NCI-H82 (cell line): ENCODE measurements around the gene APRT.
"Not testable (repeated sequence)": the region's sequence is repeated elsewhere in the genome, so short reads cannot be mapped to it uniquely, and the experiment has no call there.

Experiments
- DNase-seq: peaks from one replicate; lab custom pipeline; 2025; lab: John Stamatoyannopoulos, UW

The APRT gene

GRCh38 chr16:88807626-88808453 is 3.9 kb downstream of the APRT start:
- DNase-seq: no peak

GRCh38 chr16:88807142-88807625 is 4.5 kb downstream of the APRT start:
- no peak for DNase-seq

DNA sequence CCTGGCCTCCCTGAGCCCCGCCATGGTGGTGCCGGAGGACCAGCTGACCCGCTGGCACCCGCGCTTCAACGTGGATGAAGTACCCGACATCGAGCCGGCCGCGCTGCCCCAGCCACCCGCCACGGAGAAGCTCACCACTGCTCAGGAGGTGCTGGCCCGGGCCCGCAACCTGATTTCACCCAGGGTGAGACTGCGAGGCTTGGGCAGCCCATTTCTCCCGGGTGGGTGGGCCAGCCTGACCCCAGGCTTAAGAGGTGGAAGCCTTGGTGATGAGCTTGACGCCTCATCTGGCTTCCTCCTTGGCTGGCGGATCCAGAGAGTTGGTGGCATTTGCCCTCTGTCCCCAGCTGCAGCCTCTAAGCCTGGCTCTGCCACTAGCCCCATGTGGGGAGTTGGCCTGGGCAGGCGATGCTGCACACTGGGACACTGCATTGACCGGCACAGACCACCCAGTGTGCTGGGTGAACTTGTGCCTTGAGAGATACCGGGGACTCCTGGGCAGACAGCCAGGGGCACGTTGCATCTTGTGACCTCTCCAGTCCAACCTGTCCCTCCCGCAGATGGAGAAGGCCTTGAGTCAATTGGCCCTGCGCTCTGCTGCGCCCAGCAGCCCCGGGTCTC is 5.1 kb downstream of the APRT start:
- DNase-seq: no peak

GRCh38 chr16:88805887-88806393 is 5.8 kb downstream of the APRT start:
- no peak for DNase-seq

GRCh38 chr16:88805340-88805715 is 6.4 kb downstream of the APRT start:
- DNase-seq: no peak

DNA sequence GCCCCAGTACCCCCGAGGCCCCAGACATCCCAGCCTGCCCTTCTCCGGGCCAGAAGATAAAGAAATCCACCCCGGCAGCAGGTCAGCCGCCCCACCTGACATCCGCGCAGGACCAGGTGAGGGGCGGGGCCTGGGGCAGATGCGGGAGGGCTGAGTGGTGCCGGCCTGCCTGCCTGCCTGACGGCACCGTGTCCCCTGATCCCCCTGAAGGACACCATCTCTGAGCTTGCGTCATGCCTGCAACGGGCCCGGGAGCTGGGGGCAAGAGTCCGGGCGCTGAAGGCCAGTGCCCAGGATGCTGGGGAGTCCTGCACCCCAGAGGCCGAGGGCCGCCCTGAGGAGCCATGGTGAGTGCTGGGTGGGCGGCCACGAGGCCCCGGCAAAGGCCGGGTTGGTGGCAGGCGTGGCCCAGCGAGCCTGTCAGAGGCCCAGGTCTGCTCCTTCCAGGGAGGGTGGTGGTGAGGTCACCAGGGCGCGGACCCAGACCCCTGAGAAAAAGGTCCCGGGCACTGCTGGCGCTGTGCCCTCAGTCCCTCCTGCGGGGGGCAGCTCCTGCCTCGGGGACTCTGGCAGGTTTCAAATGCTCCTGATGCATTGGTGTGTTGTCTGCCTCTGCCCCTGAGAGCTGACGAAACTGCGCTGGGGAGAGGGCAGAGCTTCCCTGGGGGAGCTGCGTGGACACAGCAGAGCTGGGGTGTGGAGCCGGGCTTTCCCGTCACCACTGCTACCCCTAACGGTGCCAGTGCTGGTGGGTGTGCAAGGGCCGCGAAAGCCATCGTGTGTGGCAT is 7.0 kb downstream of the APRT start:
- DNase-seq: peak; percentile 48

DNA sequence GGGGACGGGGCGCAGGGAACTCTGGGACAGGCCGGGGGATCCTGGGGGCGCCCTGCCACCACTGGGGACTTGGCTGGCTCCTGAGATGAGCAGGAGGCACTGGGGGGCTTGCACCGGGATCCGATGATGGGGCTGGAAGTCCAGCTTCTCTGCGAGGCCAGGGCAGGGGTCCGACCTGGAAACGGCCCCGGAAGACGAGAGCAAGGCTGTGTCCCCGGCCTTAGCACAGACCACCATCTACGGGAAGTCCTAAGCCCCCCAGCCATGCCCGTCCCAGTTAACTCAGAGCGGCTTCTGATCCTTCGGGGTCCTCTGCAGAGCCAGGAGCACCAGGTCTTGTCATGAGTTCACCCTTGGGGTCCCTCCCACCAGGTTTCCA is 7.6 kb downstream of the APRT start:
- no peak for DNase-seq

- DNase-seq: peak; percentile 87
Measured at GRCh38 chr16:88803264-88803987, 8.3 kb downstream of the APRT start, which contains the start of gene CDT1. Gene CDT1, plus strand, starts transcription at chr16:88803789. Its CDS starts 43 bp downstream, at chr16:88803832.

DNA sequence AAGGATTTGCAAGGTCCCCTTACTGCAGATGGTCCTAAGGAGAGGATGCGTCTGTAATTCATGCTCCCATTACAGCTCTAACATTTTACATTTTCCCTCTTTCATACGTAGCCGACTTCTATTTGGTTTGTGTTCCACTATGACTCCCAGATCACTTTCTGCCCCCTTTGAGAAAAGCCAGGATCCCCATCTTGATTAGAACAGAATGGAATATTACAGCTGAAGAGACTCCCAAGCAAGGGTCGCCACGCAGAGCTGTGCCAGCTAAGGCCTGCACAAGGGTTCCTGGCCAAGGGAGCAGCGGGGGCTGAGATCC is 11.5 kb downstream of the APRT start:
- DNase-seq: no peak

- no peak for DNase-seq
Measured at GRCh38 chr16:88799569-88800276, 12.0 kb downstream of the APRT start.

DNA sequence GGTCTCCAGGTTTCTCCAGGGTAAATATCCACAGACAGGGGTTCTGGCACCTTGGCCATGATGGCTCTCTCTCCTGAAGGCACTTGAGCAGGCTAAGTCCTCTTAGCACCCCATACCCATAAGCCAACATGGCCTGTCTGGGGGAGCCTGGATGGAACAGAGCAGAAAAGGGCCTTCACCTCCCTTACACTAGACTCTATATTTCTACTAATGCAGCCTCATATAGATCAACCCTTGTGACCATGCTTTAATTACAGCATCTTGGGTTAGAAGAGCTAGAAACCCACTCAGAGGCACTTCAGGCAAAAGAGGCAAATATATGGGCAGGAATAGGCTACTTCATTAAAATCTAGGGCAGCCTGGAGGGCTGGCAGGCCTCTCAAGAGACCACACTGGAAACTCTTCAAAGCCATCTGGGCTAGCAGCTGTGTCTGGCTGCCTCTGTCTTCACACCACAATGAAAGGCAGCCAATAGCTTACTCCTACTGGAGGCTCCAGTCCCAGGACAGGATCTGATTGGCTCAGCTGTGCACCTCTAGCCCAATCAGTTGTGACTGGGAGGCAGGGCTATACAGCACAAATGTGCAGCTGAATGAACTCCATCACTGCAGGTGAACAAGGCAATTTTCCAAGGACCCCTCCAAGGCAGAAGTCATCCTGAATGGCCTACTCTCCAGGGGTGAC is 12.8 kb downstream of the APRT start:
- DNase-seq: peak; percentile 64

DNA sequence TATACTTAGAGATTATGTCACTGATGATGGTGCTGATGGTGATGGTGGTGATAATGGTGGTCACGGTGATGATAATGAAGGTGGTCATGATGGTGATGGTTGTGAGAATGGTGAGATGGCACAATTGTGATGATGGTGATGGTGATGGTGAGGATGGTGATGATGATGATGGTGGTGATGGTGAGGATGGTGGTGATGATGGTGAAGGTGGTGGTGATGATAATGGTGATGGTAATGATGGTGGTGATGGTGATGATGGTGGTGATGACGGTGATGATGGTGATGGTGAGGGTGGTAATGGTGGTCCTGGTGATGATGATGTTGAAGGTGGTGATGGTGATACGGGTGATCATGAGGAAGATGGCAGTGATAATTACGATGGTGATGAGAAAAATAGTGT is 13.7 kb downstream of the APRT start:
- DNase-seq: no peak

DNA sequence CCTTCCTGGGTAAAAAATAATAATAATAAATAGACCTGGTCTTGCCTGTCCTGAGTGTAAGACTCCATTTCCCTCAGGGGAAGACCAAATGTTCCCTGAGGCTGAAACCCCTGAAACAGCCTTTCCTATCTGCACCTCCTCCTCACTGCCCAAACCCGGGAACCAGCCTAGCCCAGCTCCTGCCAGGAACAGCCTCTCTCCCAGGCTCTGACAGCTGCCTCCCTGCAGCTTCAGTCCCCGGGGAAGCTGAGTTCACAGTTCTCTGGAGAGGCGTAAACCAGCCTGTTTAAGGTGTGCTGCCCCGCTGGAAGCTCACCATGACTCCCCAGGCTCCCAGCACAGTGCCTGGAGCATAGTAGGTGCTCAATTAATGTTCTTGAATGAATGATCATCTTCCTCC is 15.4 kb downstream of the APRT start:
- DNase-seq: no peak

DNA sequence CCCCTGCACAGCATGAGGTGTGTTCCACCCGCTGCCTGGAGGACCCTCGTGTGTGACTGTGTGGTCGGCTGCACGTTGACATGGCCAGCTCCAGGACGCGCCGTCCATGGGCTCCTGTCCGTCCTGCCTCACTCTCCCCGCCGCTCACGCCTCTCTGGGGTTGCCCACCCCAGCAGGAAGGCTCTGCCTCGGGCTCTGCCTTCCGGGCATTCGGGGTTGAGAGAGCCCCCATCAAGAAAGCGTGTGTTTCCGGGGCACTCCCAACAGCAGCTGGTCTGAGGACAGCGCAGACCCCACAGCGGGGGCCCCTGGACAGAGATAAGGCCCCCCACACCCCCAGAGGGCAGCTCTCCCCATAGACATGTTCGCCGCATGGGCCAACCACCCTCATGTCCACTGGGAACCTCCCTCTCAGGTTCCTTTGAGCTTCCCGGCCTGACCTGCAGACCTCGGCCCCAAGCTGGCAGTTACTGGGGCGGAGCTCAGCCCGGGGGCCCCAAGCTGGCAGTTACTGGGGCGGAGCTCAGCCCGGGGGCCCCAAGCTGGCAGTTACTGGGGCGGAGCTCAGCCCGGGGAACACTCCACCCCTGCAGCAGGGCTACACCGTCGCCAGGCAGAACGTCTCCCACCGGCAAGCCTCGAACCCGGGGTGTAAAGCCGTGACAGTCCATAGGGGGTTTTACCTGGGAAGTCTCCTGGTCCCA is 18.3 kb downstream of the APRT start:
- no peak for DNase-seq

DNA sequence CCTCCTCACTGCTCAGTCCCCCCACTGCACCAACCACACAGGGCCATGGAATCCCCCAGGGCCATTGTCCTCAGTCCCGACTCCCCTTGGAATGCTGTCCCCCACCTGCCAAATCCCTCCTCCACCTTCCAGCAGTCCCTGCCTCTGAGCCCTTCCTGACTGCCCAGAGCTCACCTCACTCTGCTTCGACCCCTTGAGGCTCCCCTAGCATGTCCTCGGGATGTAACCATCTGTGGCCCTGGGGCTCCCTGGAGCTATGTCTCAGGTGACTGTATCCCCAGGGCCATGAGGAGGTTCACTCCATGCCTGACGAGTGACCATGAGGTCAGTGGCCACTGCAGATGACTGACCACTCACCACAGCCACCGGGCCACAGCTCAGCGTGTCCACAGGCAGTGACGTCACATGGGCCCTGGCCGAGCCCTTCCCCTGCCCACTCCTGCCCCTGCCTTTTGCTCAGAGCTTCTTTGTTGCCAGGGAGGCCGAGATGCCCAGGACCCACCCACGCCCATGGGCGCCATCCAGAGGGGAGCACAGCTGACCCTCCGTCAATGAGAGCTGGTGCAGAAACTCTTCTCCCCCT is 19.0 kb downstream of the APRT start:
- DNase-seq: no peak

DNA sequence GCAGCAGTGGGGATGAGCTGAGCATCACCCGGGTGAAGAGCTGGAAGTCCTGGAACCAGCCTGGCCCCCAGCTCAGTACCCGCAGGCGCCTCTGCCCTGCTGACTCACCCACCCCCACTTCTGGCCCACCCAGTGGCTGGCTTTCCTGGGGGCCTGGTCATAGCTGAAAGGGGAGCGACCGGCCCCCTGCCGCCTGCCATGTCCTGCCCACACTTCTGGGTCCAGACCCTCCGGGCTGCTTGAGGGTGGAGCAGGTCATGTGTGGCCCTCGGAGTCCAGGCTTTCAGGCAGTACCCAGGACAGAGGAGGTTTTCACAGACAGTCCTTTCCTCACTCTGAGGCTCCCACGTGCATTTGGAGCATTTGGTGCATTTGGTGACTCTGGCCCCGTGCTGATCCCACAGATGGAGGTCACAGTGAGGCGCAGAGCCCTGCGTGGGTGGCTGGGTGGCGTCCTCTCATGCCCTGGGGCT is 19.6 kb downstream of the APRT start:
- no peak for DNase-seq

GRCh38 chr16:88790312-88791211 is 21.2 kb downstream of the APRT start:
- no peak for DNase-seq

- DNase-seq: no peak
Measured at GRCh38 chr16:88789594-88789993, 22.1 kb downstream of the APRT start.

DNA sequence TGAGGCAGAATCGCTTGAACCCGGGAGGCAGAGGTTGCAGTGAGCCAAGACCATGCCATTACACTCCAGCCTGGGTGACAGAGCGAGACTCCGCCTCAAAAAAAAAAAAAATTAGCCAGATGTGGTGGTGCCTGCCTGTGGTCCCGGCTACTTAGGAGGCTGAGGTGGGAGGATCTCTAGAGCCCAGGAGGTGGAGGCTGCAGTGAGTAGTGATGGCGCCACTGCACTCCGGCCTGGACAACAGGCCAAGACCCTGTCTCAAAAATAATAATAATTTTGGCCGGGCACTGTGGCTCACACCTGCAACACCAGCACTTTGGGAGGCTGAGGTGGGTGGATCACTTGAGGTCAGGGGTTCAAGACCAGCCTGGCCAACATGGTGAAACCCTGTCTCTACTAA is 23.0 kb downstream of the APRT start:
- not testable (repeated sequence) for DNase-seq
